ENCODE data around the gene SCAMP2.
"Not testable (repeated sequence)": the region's sequence is repeated elsewhere in the genome, so short reads cannot be mapped to it uniquely, and the experiment has no call there.

Gene SCAMP2

GRCh38 chr15:74902295-74903075 lies 29.3 kb upstream of the SCAMP2 start:
- TF ChIP-seq JUND (IDR thresholded peaks at IDR 0.05; ENCODE audit: low read depth): no peak
- in situ Hi-C loops (cut with HindIII; ENCODE audit: low pct_unique_long_range_greater_than_20kb, low sequenced_read_pairs): no loop called here
- DNase-seq (ENCODE audit: low read depth in 1 of 2, low spot score in 1 of 2): no peak

GRCh38 chr15:74901612-74902063 lies 28.5 kb upstream of the SCAMP2 start:
- peak; percentile 75 to 77 for DNase-seq (ENCODE audit: low read depth in 1 of 2, low spot score in 1 of 2)
- TF ChIP-seq JUND (IDR thresholded peaks at IDR 0.05; ENCODE audit: low read depth): no peak
- in situ Hi-C loops (cut with HindIII; ENCODE audit: low pct_unique_long_range_greater_than_20kb, low sequenced_read_pairs): no loop called here

- in situ Hi-C loops (cut with HindIII; ENCODE audit: low pct_unique_long_range_greater_than_20kb, low sequenced_read_pairs): no loop called here
- DNase-seq (ENCODE audit: low read depth in 1 of 2, low spot score in 1 of 2): no peak
- no peak for TF ChIP-seq JUND (IDR thresholded peaks at IDR 0.05; ENCODE audit: low read depth)
Observed at GRCh38 chr15:74897300-74897701, 24.1 kb upstream of the SCAMP2 start.

- no peak for TF ChIP-seq JUND (IDR thresholded peaks at IDR 0.05; ENCODE audit: low read depth)
- no peak for DNase-seq (ENCODE audit: low read depth in 1 of 2, low spot score in 1 of 2)
- in situ Hi-C loops (cut with HindIII; ENCODE audit: low pct_unique_long_range_greater_than_20kb, low sequenced_read_pairs): no loop called here
Observed at GRCh38 chr15:74896316-74896715, 23.2 kb upstream of the SCAMP2 start.

- no peak for TF ChIP-seq JUND (IDR thresholded peaks at IDR 0.05; ENCODE audit: low read depth)
- in situ Hi-C loops (cut with HindIII; ENCODE audit: low pct_unique_long_range_greater_than_20kb, low sequenced_read_pairs): no loop called here
- DNase-seq (ENCODE audit: low read depth in 1 of 2, low spot score in 1 of 2): no peak
Observed at GRCh38 chr15:74895830-74896229, 22.7 kb upstream of the SCAMP2 start.

GRCh38 chr15:74894383-74894782 lies 21.2 kb upstream of the SCAMP2 start:
- DNase-seq (ENCODE audit: low read depth in 1 of 2, low spot score in 1 of 2); in situ Hi-C loops (cut with HindIII; ENCODE audit: low pct_unique_long_range_greater_than_20kb, low sequenced_read_pairs): not testable (repeated sequence)

- DNase-seq (ENCODE audit: low read depth in 1 of 2, low spot score in 1 of 2): no peak
- in situ Hi-C loops (cut with HindIII; ENCODE audit: low pct_unique_long_range_greater_than_20kb, low sequenced_read_pairs): no loop called here
- TF ChIP-seq JUND (IDR thresholded peaks at IDR 0.05; ENCODE audit: low read depth): no peak
Observed at GRCh38 chr15:74893627-74894026, 20.5 kb upstream of the SCAMP2 start.

- no peak for DNase-seq (ENCODE audit: low read depth in 1 of 2, low spot score in 1 of 2)
- in situ Hi-C loops (cut with HindIII; ENCODE audit: low pct_unique_long_range_greater_than_20kb, low sequenced_read_pairs): no loop called here
- no peak for TF ChIP-seq JUND (IDR thresholded peaks at IDR 0.05; ENCODE audit: low read depth)
Observed at GRCh38 chr15:74892931-74893330, 19.8 kb upstream of the SCAMP2 start.

- in situ Hi-C loops (cut with HindIII; ENCODE audit: low pct_unique_long_range_greater_than_20kb, low sequenced_read_pairs): no loop called here
- DNase-seq (ENCODE audit: low read depth in 1 of 2, low spot score in 1 of 2): no peak
- no peak for TF ChIP-seq JUND (IDR thresholded peaks at IDR 0.05; ENCODE audit: low read depth)
Observed at GRCh38 chr15:74892313-74892712, 19.1 kb upstream of the SCAMP2 start.

- in situ Hi-C loops (cut with HindIII; ENCODE audit: low pct_unique_long_range_greater_than_20kb, low sequenced_read_pairs): no loop called here
- no peak for DNase-seq (ENCODE audit: low read depth in 1 of 2, low spot score in 1 of 2)
- TF ChIP-seq JUND (IDR thresholded peaks at IDR 0.05; ENCODE audit: low read depth): no peak
Observed at GRCh38 chr15:74891469-74891868, 18.3 kb upstream of the SCAMP2 start.

GRCh38 chr15:74890665-74890960 lies 17.4 kb upstream of the SCAMP2 start:
- no peak for TF ChIP-seq JUND (IDR thresholded peaks at IDR 0.05; ENCODE audit: low read depth)
- in situ Hi-C loops (cut with HindIII; ENCODE audit: low pct_unique_long_range_greater_than_20kb, low sequenced_read_pairs): no loop called here
- DNase-seq (ENCODE audit: low read depth in 1 of 2, low spot score in 1 of 2): no peak

GRCh38 chr15:74889883-74890664 lies 16.9 kb upstream of the SCAMP2 start, which contains the start of gene MPI:
MPI (plus strand) TSS chr15:74890042; CDS start chr15:74890074, 32 bp downstream.
- in situ Hi-C loops (cut with HindIII; ENCODE audit: low pct_unique_long_range_greater_than_20kb, low sequenced_read_pairs): no loop called here
- no peak for TF ChIP-seq JUND (IDR thresholded peaks at IDR 0.05; ENCODE audit: low read depth)
- DNase-seq (ENCODE audit: low read depth in 1 of 2, low spot score in 1 of 2): peak; percentile 79 to 93

GRCh38 chr15:74889390-74889882 lies 16.3 kb upstream of the SCAMP2 start:
- DNase-seq (ENCODE audit: low read depth in 1 of 2, low spot score in 1 of 2): peak in 1 of 2 experiments; percentile 25
- in situ Hi-C loops (cut with HindIII; ENCODE audit: low pct_unique_long_range_greater_than_20kb, low sequenced_read_pairs): no loop called here
- TF ChIP-seq JUND (IDR thresholded peaks at IDR 0.05; ENCODE audit: low read depth): no peak
